Measurements from ENCODE around the gene RAPGEF5.

Gene RAPGEF5

DNA sequence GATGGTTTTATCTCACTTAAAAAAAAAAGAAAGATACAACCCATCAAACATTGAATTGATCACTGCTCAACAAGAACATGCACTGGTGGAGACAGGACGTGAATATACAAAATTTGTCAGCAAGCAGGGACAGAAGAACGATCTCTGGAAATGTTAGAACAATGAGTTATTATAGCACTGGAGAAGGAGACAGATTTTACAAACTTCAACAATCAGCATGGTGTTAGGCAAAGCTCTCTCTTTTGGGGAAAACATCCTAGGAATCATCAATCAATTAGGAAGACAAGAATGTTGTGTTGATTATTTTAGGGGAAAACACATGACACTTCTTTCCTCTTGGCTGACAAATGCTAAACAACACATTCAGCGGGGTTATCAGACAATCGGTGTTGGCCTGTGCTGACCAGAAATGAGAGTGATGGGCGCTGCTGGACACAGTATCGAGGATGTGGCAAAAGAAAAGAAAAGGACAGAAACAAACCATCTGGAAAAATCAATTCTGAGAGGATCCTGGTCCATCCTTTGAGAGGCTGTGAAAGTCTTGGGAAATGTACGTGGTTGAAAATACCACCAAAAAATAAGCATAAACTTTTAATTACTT lies 103.9 kb downstream of the RAPGEF5 start:
- TF ChIP-seq, protein P1, sequence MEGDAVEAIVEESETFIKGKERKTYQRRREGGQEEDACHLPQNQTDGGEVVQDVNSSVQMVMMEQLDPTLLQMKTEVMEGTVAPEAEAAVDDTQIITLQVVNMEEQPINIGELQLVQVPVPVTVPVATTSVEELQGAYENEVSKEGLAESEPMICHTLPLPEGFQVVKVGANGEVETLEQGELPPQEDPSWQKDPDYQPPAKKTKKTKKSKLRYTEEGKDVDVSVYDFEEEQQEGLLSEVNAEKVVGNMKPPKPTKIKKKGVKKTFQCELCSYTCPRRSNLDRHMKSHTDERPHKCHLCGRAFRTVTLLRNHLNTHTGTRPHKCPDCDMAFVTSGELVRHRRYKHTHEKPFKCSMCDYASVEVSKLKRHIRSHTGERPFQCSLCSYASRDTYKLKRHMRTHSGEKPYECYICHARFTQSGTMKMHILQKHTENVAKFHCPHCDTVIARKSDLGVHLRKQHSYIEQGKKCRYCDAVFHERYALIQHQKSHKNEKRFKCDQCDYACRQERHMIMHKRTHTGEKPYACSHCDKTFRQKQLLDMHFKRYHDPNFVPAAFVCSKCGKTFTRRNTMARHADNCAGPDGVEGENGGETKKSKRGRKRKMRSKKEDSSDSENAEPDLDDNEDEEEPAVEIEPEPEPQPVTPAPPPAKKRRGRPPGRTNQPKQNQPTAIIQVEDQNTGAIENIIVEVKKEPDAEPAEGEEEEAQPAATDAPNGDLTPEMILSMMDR (IDR thresholded peaks at IDR 0.05; ENCODE audit: extremely low read depth, missing control alignments) = no peak
- DNase-seq (ENCODE audit: low spot score) = no peak

- DNase-seq (ENCODE audit: low spot score) = no peak
- TF ChIP-seq, protein P1 (IDR thresholded peaks at IDR 0.05; ENCODE audit: extremely low read depth, missing control alignments) = no peak
Observed at GRCh38 chr7:22252016-22252415, 104.9 kb downstream of the RAPGEF5 start.

- TF ChIP-seq, protein P1 (IDR thresholded peaks at IDR 0.05; ENCODE audit: extremely low read depth, missing control alignments) = no peak
- no peak for DNase-seq (ENCODE audit: low spot score)
Observed at GRCh38 chr7:22251281-22251680, 105.7 kb downstream of the RAPGEF5 start.

- no peak for DNase-seq (ENCODE audit: low spot score)
- TF ChIP-seq, protein P1 (IDR thresholded peaks at IDR 0.05; ENCODE audit: extremely low read depth, missing control alignments) = no peak
Observed at GRCh38 chr7:22250390-22250789, 106.6 kb downstream of the RAPGEF5 start.

- DNase-seq (ENCODE audit: low spot score) = no peak
Observed at GRCh38 chr7:22248111-22248809, 108.7 kb downstream of the RAPGEF5 start.

GRCh38 chr7:22241805-22242390 lies 115.1 kb downstream of the RAPGEF5 start:
- TF ChIP-seq, protein P1 (IDR thresholded peaks at IDR 0.05; ENCODE audit: extremely low read depth, missing control alignments) = no peak
- DNase-seq (ENCODE audit: low spot score) = no peak

More at GRCh38 chr7:22248111-22248809, 108.7 kb downstream of the RAPGEF5 start:
- TF ChIP-seq, protein P1 (IDR thresholded peaks at IDR 0.05; ENCODE audit: extremely low read depth, missing control alignments) = no peak

DNA sequence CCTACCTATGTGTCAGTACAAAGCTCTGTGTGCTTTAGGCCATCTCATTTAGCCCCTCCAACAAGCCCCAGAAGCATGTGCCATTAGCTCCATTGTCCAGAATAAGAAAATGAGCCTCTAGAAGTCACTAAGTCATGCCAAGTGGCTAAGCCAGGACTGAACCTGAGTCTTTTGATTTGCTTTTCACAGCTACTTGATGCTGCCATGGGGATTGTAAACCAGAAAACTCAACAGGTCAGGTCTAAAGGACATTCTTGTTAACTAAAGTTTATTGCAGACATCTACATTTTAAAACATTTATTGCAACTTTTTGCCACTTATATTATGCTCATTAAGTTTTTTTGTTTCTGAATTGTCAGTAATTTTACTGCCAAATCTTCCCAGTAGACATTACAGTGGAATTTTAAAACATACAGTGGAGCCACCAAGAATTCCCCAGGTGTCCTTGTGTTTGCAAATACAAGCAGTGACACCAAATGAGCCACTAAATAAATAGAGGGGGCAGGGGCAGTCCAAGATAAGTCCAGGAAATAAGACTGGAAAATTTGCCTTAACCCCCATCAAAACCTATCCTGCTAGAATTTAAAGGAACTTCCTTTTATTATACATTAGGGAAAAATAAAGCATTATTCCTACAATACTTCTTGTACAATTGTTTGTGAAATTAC lies 115.9 kb downstream of the RAPGEF5 start:
- DNase-seq (ENCODE audit: low spot score) = no peak
- TF ChIP-seq, protein P1 (IDR thresholded peaks at IDR 0.05; ENCODE audit: extremely low read depth, missing control alignments) = no peak
